PC-3 (cell line): ENCODE results near the gene DNAH9. TPM values are rescaled to one million over a fixed set of nuclear protein-coding genes. Genes with fewer than 3 reads are reported as not detected.

Experiments
- ATAC-seq: fragments of 200-7000 bp; cut with Tn5 transposase; 2 replicates; pipeline ENCODE4 v1.9.1; 2020; ENCODE audit warnings: mild to moderate bottlenecking, moderate library complexity
- BruUV-seq: library from RNA; stranded (reverse); fragments of 400-500 nt; replicated peaks from 2 replicates; lab custom pipeline; 2021; lab: Mats Ljungman, UMichigan
- CTCF ChIA-PET: fragments of 300-600 bp; sonication (Branson Sonifier 250); formaldehyde crosslinking; loops from one replicate; lab custom pipeline; 2022; ENCODE audit warnings: antibody characterized with exemption; lab: Charles Lee
- POLR2A ChIA-PET: fragments of 300-600 bp; sonication (Branson Sonifier 250); formaldehyde crosslinking; loops from one replicate; lab custom pipeline; 2022; ENCODE audit warnings: antibody characterized with exemption; ENCODE audit not compliant: unreplicated experiment; lab: Charles Lee
- DNase-seq: peaks from one replicate; pipeline ENCODE4 v3.0.0-alpha.2; 2015
- H2AFZ ChIP-seq: fragments of 300-600 bp; sonication (generic); 2 replicates; pipeline ENCODE4 v1.6.0; 2016; ENCODE audit warnings: antibody characterized with exemption, low read length
- H3F3A ChIP-seq: fragments of 300-600 bp; sonication (generic); one replicate; pipeline ENCODE4 v1.6.0; 2017; ENCODE audit warnings: antibody characterized with exemption, low read length, control low read depth, mild to moderate bottlenecking; ENCODE audit not compliant: unreplicated experiment
- H3K27ac ChIP-seq: fragments of 300-600 bp; sonication (generic); 2 replicates; pipeline ENCODE4 v1.5.1; 2016; ENCODE audit warnings: mild to moderate bottlenecking, low read length
- H3K27me3 ChIP-seq: fragments of 300-600 bp; sonication (generic); 2 replicates; pipeline ENCODE4 v1.6.1; 2016; ENCODE audit warnings: low read length, mixed read lengths
- H3K36me3 ChIP-seq: fragments of 300-600 bp; sonication (generic); 2 replicates; pipeline ENCODE4 v1.6.1; 2016; ENCODE audit warnings: low read depth, mixed run types, low read length, mixed read lengths
- H3K4me1 ChIP-seq: fragments of 300-600 bp; sonication (generic); 2 replicates; pipeline ENCODE4 v1.5.1; 2016; ENCODE audit warnings: low read length; ENCODE audit not compliant: insufficient read depth
- H3K4me2 ChIP-seq: fragments of 300-600 bp; sonication (generic); 2 replicates; pipeline ENCODE4 v1.6.0; 2016; ENCODE audit warnings: low read length
- H3K4me3 ChIP-seq: fragments of 300-600 bp; sonication (generic); 2 replicates; pipeline ENCODE4 v1.5.1; 2016; ENCODE audit warnings: mild to moderate bottlenecking, low read length, mixed read lengths
- H3K79me2 ChIP-seq: fragments of 300-600 bp; sonication (generic); 2 replicates; pipeline ENCODE4 v1.6.1; 2017; ENCODE audit warnings: low read length, mixed read lengths
- H3K9ac ChIP-seq: fragments of 300-600 bp; sonication (generic); 2 replicates; pipeline ENCODE4 v1.6.0; 2016; ENCODE audit warnings: mild to moderate bottlenecking, low read length
- H3K9me2 ChIP-seq: fragments of 300-600 bp; sonication (generic); replicated peaks from 2 replicates; pipeline ENCODE4 v1.6.1; 2016; ENCODE audit warnings: mixed run types, low read length, mixed read lengths
- H3K9me3 ChIP-seq: fragments of 300-600 bp; sonication (generic); 2 replicates; pipeline ENCODE4 v1.6.1; 2016; ENCODE audit warnings: low read length, mixed read lengths
- H4K20me1 ChIP-seq: fragments of 300-600 bp; sonication (generic); 2 replicates; pipeline ENCODE4 v1.6.1; 2016; ENCODE audit warnings: low read length, mixed read lengths
- EZH2 ChIP-seq: fragments of 300-600 bp; sonication (generic); IDR thresholded peaks from one replicate; pipeline ENCODE4 v1.6.1; 2017; ENCODE audit warnings: antibody characterized with exemption, mild to moderate bottlenecking, low read length; ENCODE audit not compliant: unreplicated experiment
- EZH2phosphoT487 ChIP-seq: fragments of 300-600 bp; sonication (generic); IDR thresholded peaks from 2 replicates; pipeline ENCODE4 v1.6.1; 2018; ENCODE audit warnings: mild to moderate bottlenecking, antibody characterized with exemption, low read length, borderline replicate concordance
- intact Hi-C: fragments of 100-400 bp; cut with micrococcal nuclease; formaldehyde crosslinking; loops from 2 replicates; pipeline ENCODE4 v1.9.0; 2023
- total RNA-seq: library from RNA; depleted of rRNA; stranded (reverse); fragments of >200 nt; gene quantifications from 2 replicates; pipeline ENCODE4 v1.2.3, GENCODE V29; 2014
- TF ChIP-seq, protein P1 (sequence below): fragments of 300-600 bp; sonication (generic); conservative IDR thresholded peaks from 2 replicates; pipeline ENCODE4 v1.5.1; 2017; ENCODE audit warnings: antibody characterized with exemption, low read depth, mild to moderate bottlenecking, low read length

Gene DNAH9
- total RNA-seq, 1 experiment from 2014 or later: 0.11 TPM

DNA sequence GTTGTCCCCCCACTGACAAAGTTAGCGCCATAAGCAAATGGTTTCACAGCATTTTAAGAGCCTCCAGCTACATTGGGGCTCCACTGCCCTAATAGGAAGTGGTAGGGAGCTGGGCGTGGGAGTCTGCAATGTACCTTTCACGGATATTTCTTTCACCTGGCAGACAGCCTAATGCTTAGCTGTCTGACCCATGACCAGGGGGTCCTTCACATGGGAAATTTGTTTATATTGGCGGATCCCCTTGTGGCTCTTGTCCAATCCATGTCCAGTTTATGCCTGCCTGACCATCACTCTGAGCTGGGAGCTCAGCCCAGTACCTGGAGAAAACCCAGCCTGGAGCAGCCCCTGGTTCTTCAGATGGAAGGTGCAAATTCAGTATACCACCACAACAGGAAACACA is 254.0 kb downstream of the DNAH9 start:
- Histone ChIP-seq H4K20me1 (no peaks in the 10 kb centered on the region), H3K9me3 (no peaks in the 10 kb centered on the region), H3K36me3 (no peaks in the 10 kb centered on the region), H3K27ac (no peak overlapping the region), H3K79me2 (no peaks in the 10 kb centered on the region), H3K4me2 (no peak overlapping the region), H3K9me2 (no peaks in the 10 kb centered on the region), H3K27me3 (no peaks in the 10 kb centered on the region), H3K9ac (no peak overlapping the region), H3F3A (no peaks in the 10 kb centered on the region), H2AFZ (no peak overlapping the region), H3K4me1 (no peaks in the 10 kb centered on the region), H3K4me3 (no peak overlapping the region)
- no peak for TF ChIP-seq EZH2
- TF ChIP-seq, protein P1, sequence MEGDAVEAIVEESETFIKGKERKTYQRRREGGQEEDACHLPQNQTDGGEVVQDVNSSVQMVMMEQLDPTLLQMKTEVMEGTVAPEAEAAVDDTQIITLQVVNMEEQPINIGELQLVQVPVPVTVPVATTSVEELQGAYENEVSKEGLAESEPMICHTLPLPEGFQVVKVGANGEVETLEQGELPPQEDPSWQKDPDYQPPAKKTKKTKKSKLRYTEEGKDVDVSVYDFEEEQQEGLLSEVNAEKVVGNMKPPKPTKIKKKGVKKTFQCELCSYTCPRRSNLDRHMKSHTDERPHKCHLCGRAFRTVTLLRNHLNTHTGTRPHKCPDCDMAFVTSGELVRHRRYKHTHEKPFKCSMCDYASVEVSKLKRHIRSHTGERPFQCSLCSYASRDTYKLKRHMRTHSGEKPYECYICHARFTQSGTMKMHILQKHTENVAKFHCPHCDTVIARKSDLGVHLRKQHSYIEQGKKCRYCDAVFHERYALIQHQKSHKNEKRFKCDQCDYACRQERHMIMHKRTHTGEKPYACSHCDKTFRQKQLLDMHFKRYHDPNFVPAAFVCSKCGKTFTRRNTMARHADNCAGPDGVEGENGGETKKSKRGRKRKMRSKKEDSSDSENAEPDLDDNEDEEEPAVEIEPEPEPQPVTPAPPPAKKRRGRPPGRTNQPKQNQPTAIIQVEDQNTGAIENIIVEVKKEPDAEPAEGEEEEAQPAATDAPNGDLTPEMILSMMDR: no peak
- no peak for TF ChIP-seq EZH2phosphoT487
- no TSS peak for BruUV-seq
- intact Hi-C loops: no loop called here
- POLR2A ChIA-PET: no interaction called here
- no peak for DNase-seq
- CTCF ChIA-PET: no interaction called here
- ATAC-seq: no peak

DNA sequence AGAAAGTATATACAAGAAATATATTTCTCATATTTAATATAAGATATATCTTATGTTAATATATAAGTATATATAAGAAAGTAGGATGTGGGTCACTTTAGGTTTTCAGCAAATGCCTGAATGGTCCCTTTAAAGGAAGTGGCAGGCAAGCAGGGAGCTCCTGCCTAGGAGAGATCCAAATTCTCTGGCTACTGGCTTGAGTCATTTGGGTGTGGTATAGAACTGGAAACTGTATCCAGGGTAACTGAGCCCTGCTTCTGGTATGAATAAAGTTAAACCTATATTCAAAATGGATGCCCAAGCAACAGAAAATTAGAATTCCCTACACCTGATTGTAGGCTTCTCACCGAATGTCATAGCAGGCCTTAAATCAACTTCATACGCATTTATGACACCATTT is 254.6 kb downstream of the DNAH9 start:
- no peaks in the 10 kb centered on the region for H3K9me3 ChIP-seq
- no peaks in the 10 kb centered on the region for H3K9me2 ChIP-seq
- POLR2A ChIA-PET: no interaction called here
- ATAC-seq (no peak), DNase-seq (peak; percentile 1)
- no peak overlapping the region for H3K9ac ChIP-seq
- CTCF ChIA-PET: no interaction called here
- H3K4me3 ChIP-seq: no peak overlapping the region
- TF ChIP-seq EZH2 (no peak), EZH2phosphoT487 (no peak)
- TF ChIP-seq, protein P1: no peak
- no peaks in the 10 kb centered on the region for H3K27me3 ChIP-seq
- H3K27ac ChIP-seq: no peak overlapping the region
- H4K20me1 ChIP-seq: no peaks in the 10 kb centered on the region
- H3F3A ChIP-seq: no peaks in the 10 kb centered on the region
- H3K4me2 ChIP-seq: no peak overlapping the region
- no peak overlapping the region for H2AFZ ChIP-seq
- intact Hi-C loops: no loop called here
- H3K79me2 ChIP-seq: no peaks in the 10 kb centered on the region
- H3K36me3 ChIP-seq: no peaks in the 10 kb centered on the region
- BruUV-seq: no TSS peak
- H3K4me1 ChIP-seq: no peaks in the 10 kb centered on the region

- no peaks in the 10 kb centered on the region for H3K27me3 ChIP-seq
Measured at GRCh38 chr17:11853321-11854151, 255.3 kb downstream of the DNAH9 start.

More at GRCh38 chr17:11853321-11854151, 255.3 kb downstream of the DNAH9 start:
- no peaks in the 10 kb centered on the region for H4K20me1 ChIP-seq
- ATAC-seq: no peak
- BruUV-seq: no TSS peak
- H3K36me3 ChIP-seq: no peaks in the 10 kb centered on the region
- DNase-seq: no peak
- no peaks in the 10 kb centered on the region for H3F3A ChIP-seq
- H3K9me3 ChIP-seq: no peaks in the 10 kb centered on the region
- POLR2A ChIA-PET: no interaction called here
- no peak overlapping the region for H3K9ac ChIP-seq
- H3K9me2 ChIP-seq: no peaks in the 10 kb centered on the region
- no peak overlapping the region for H3K4me3 ChIP-seq
- no peaks in the 10 kb centered on the region for H3K4me1 ChIP-seq
- H2AFZ ChIP-seq: no peak overlapping the region
- TF ChIP-seq EZH2: no peak
- no peak for TF ChIP-seq EZH2phosphoT487
- TF ChIP-seq, protein P1: no peak
- CTCF ChIA-PET: no interaction called here
- H3K27ac ChIP-seq: no peak overlapping the region
- H3K79me2 ChIP-seq: no peaks in the 10 kb centered on the region
- H3K4me2 ChIP-seq: no peak overlapping the region
- intact Hi-C loops: no loop called here
